Naive thymus-derived CD4-positive, alpha-beta T cell (primary cell): Measurements from ENCODE around the gene PRKCA. TPM values are rescaled to one million over a fixed set of nuclear protein-coding genes. Genes with fewer than 3 reads are reported as not detected.
A peak's percentile ranks its signal among the peaks of the same experiment; 100 is the strongest.

Source experiments
- ATAC-seq: fragments of 150-1000 bp; cut with Tn5 transposase; 2 replicates; pipeline ENCODE4 v1.10.0; 2021; ENCODE audit warnings: mild to moderate bottlenecking, moderate library complexity
- CTCF ChIA-PET: fragments of 350-600 bp; sonication (Branson Sonifier 250); formaldehyde crosslinking; loops from one replicate; lab custom pipeline; 2021; ENCODE audit warnings: antibody characterized with exemption; lab: Charles Lee
- POLR2A ChIA-PET: fragments of 350-600 bp; sonication (Branson Sonifier 250); formaldehyde crosslinking; loops from one replicate; lab custom pipeline; 2021; ENCODE audit warnings: antibody characterized with exemption, inconsistent platforms; lab: Charles Lee
- DNase-seq, 9 donors: peaks; one replicate each; pipeline versions ENCODE4 v3.0.0 to v3.0.0-alpha.2; 2020 to 2022; ENCODE audit warnings: mixed read lengths in 1 of 9
- H3K27ac ChIP-seq: one replicate; pipeline ENCODE4 v1.7.0; 2013; ENCODE audit warnings: mild to moderate bottlenecking, low read depth, low read length, moderate library complexity
- H3K27me3 ChIP-seq, 2 donors: one replicate each; pipeline ENCODE4 v1.7.0; 2013; ENCODE audit warnings: low read length in 2 of 2, mild to moderate bottlenecking in 2 of 2, moderate library complexity in 2 of 2; ENCODE audit not compliant: control insufficient read depth in 2 of 2, insufficient read depth in 2 of 2
- H3K36me3 ChIP-seq, 3 experiments: 1 replicate in 2 of 3; 2 replicates in 1 of 3; pipeline ENCODE4 v1.7.0; 2013; ENCODE audit warnings: low read length in 3 of 3, mild to moderate bottlenecking in 3 of 3, moderate library complexity in 1 of 3; ENCODE audit not compliant: insufficient read depth in 3 of 3, control insufficient read depth in 2 of 3
- H3K4me1 ChIP-seq, 2 donors: one replicate each; pipeline ENCODE4 v1.7.0; 2013; ENCODE audit warnings: low read length in 2 of 2, mild to moderate bottlenecking in 2 of 2, moderate library complexity in 1 of 2; ENCODE audit not compliant: control insufficient read depth in 2 of 2, insufficient read depth in 2 of 2
- H3K4me3 ChIP-seq: 2 replicates; pipeline ENCODE4 v1.7.0; 2013; ENCODE audit warnings: mild to moderate bottlenecking, low read length
- H3K9me3 ChIP-seq, 3 experiments: 1 replicate in 2 of 3; 2 replicates in 1 of 3; pipeline ENCODE4 v1.7.0; 2013; ENCODE audit warnings: low read length in 3 of 3; ENCODE audit not compliant: control insufficient read depth in 2 of 3
- H3K27ac Mint-ChIP-seq, 9 donors: one replicate each; pipeline ENCODE4 v1.8.0; 2020 to 2022; ENCODE audit warnings: mixed read lengths in 9 of 9, mild to moderate bottlenecking in 8 of 9, moderate library complexity in 5 of 9, inconsistent platforms in 2 of 9
- H3K27me3 Mint-ChIP-seq, 5 donors: one replicate each; pipeline ENCODE4 v1.8.0; 2021 to 2022; ENCODE audit warnings: mixed read lengths in 5 of 5, mild to moderate bottlenecking in 1 of 5
- H3K36me3 Mint-ChIP-seq, 5 donors: one replicate each; pipeline ENCODE4 v1.8.0; 2020 to 2022; ENCODE audit warnings: mixed read lengths in 5 of 5, mild to moderate bottlenecking in 3 of 5, inconsistent platforms in 1 of 5
- H3K4me1 Mint-ChIP-seq, 7 donors: one replicate each; pipeline ENCODE4 v1.8.0; 2020 to 2022; ENCODE audit warnings: mixed read lengths in 7 of 7, mild to moderate bottlenecking in 3 of 7, inconsistent platforms in 1 of 7
- H3K4me3 Mint-ChIP-seq, 10 donors: one replicate each; pipeline ENCODE4 v1.8.0; 2020 to 2022; ENCODE audit warnings: mild to moderate bottlenecking in 10 of 10, mixed read lengths in 10 of 10, moderate library complexity in 6 of 10, inconsistent platforms in 2 of 10
- H3K9me3 Mint-ChIP-seq, 11 donors: one replicate each; pipeline ENCODE4 v1.8.0; 2020 to 2022; ENCODE audit warnings: mixed read lengths in 11 of 11, mild to moderate bottlenecking in 4 of 11, inconsistent platforms in 1 of 11, moderate library complexity in 1 of 11
- intact Hi-C, 2 donors: fragments of 100-400 bp; cut with micrococcal nuclease; formaldehyde crosslinking; loops; one replicate each; pipeline ENCODE4 v1.15.1; 2023
- polyA plus RNA-seq, 2 donors: library from polyadenylated mRNA; unstranded; fragments of 300-500 nt; fragmentation: Illumina TruSeq; gene quantifications; one replicate each; pipeline ENCODE4 v1.2.3, GENCODE V29; 2021
- total RNA-seq, 6 experiments: library from RNA in 5 of 6; stranded (reverse) in 5 of 6; gene quantifications; 1 replicate in 5 of 6; 2 replicates in 1 of 6; pipeline ENCODE4 v1.2.3 and lab custom pipeline; 2021 to 2026

PRKCA gene
- total and polyA plus RNA-seq, 7 experiments from 2014 or later, result 4.1 to 186 (median 122) TPM

DNA sequence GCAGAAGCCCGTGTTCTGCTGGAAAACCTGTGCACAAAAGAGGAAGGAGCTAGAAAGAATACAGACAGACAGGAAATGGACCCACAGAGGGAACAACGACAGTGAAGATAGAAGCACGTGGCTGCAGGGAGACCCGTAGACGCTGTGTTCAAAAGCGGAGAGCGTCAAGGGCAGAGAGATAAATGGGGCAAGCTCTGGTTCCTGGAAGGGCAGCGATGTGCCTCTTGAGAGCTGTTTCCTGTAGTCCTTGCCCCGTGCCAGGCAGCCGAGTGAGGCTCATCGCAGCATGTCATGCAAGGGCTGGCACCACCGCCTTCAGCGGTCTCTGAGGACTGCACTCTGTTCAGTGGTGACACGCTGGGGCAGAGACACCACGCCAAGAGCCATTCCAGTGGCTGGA, 488.9 kb downstream of the PRKCA start:
- ATAC-seq (peak; percentile 56), DNase-seq (peak in 2 of 9 donors; percentile 9 to 19)
- Histone ChIP-seq H3K4me1 (no peaks in the 10 kb centered on the region), H3K4me3 (no peak overlapping the region), H3K9me3 (no peaks in the 10 kb centered on the region), H3K27me3 (no peaks in the 10 kb centered on the region), H3K27ac (no peak overlapping the region), H3K36me3 (peaks cover 0 to 79% (median 13%) of the 10 kb centered on the region in 3 experiments)
- intact Hi-C loops, result no loop called here
- no peaks in the 10 kb centered on the region for H3K27me3 Mint-ChIP-seq
- ChIA-PET CTCF (no interaction called here), POLR2A (no interaction called here)
- H3K9me3 Mint-ChIP-seq, result peaks cover 0 to 2% (median 0%) of the 10 kb centered on the region in 11 donors
- H3K4me3 Mint-ChIP-seq, result peak overlapping the region in 3 of 10 donors; percentile 0 to 16 (median 8)
- H3K36me3 Mint-ChIP-seq, result peaks cover 23 to 71% (median 52%) of the 10 kb centered on the region in 5 donors
- peak overlapping the region; percentile 19 to 88 (median 79) for H3K27ac Mint-ChIP-seq
- peaks cover 8 to 30% (median 15%) of the 10 kb centered on the region in 7 donors for H3K4me1 Mint-ChIP-seq

DNA sequence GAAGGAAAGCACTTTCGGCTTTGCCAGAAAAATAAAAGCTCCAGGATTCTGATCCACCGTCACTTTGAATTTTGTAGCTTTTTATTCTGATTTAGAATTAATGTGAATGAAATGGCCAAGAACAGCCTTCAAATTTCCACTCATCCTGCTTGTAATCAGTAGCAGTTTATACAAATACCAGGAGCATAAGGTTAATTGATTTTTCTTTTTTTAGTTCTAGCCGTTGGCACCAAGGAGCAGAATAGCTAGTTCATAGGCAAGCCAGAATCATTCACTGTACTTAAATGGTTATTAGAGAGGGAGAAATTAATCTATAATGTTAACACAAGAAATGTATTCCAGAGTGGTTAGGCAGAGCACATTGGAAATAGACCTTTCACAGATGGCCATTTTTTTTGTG, 491.4 kb downstream of the PRKCA start:
- no peak overlapping the region for H3K4me3 ChIP-seq
- ChIA-PET POLR2A (interaction anchor here (1.4 kb wide), 1 partner anchor 53 kb away, joined by 3 read pairs; no protein-coding TSS in a partner anchor), CTCF (interaction anchor here (0.6 kb wide), 1 partner anchor 67 kb away, joined by 5 read pairs; no protein-coding TSS in a partner anchor)
- no peak for DNase-seq
- Mint-ChIP-seq H3K36me3 (peaks cover 29 to 68% (median 54%) of the 10 kb centered on the region in 5 donors), H3K4me1 (peaks cover 8 to 30% (median 13%) of the 10 kb centered on the region in 7 donors), H3K4me3 (no peak overlapping the region), H3K27ac (peak overlapping the region in 2 of 9 donors; percentile 21 to 38), H3K27me3 (no peaks in the 10 kb centered on the region), H3K9me3 (peaks cover 0 to 8% (median 0%) of the 10 kb centered on the region in 11 donors)
- H3K27ac ChIP-seq, result no peak overlapping the region
- no peak for ATAC-seq
- H3K36me3 ChIP-seq, result peaks cover 0 to 72% (median 20%) of the 10 kb centered on the region in 3 experiments
- H3K9me3 ChIP-seq, result no peaks in the 10 kb centered on the region
- no peaks in the 10 kb centered on the region for H3K27me3 ChIP-seq
- intact Hi-C loops, result no loop called here
- no peaks in the 10 kb centered on the region for H3K4me1 ChIP-seq

DNA sequence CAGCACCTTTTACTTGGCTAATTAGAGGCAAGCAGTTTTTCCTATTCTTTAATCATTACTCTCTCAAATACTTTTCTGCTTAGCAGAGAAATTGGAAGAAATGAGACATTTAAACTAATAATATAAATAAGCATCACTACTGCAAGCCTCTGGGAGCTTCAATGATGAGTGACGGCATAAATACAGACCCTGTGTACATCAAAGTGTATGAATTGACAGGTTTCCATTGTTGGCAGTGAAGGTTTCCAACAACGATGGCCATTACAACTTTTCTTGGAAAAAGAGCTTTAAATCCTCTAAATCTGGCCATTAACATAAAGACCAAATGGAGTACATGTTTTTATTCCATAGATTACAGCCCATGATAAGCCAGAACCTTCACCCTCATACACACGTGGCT, 493.1 kb downstream of the PRKCA start:
- H3K36me3 ChIP-seq, result peaks cover 0 to 64% (median 20%) of the 10 kb centered on the region in 3 experiments
- H3K4me3 ChIP-seq, result no peak overlapping the region
- no peaks in the 10 kb centered on the region for H3K27me3 Mint-ChIP-seq
- intact Hi-C loops, result no loop called here
- H3K4me1 ChIP-seq, result no peaks in the 10 kb centered on the region
- peaks cover 7 to 19% (median 12%) of the 10 kb centered on the region in 7 donors for H3K4me1 Mint-ChIP-seq
- CTCF ChIA-PET, result no interaction called here
- H3K36me3 Mint-ChIP-seq, result peaks cover 29 to 61% (median 58%) of the 10 kb centered on the region in 5 donors
- no peak overlapping the region for H3K27ac ChIP-seq
- no peaks in the 10 kb centered on the region for H3K9me3 ChIP-seq
- ATAC-seq, result no peak
- POLR2A ChIA-PET, result no interaction called here
- H3K27me3 ChIP-seq, result no peaks in the 10 kb centered on the region
- no peak for DNase-seq
- H3K4me3 Mint-ChIP-seq, result no peak overlapping the region
- peaks cover 0 to 8% (median 0%) of the 10 kb centered on the region in 11 donors for H3K9me3 Mint-ChIP-seq
- peak overlapping the region in 1 of 9 donors; percentile 23 for H3K27ac Mint-ChIP-seq

DNA sequence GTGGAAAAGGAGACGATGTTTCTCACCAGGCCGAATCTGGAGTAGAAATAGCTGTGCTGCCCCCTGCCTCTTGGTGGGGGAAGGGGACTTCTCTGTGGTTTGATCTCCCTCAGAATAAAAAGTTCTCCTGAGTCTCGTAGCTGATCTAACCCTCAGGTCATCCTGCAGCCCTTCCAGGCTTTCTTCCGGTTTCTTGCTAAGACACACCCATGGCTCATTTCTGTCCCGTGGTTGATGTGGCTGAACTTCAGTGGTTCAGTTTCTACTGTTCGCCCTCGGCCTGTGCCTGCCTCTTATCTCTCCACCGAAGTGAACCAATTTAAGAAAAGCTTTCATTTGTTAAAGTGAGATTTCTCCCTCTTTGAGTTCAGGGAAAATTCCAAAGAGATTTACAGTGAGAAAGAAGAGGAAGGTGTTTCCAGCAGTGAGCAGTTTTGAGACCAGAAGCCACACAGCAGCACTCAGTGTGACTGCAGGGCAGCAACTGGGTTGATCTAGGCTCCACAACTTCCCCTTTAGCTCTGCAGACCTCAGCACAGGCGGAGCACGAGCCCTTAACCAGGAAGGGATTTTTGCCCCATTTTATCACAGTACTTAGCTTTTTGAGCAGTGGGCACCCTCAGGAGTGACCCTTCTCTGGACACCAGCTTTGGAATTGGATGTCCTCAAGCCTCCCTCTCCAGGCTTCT, 497.6 kb downstream of the PRKCA start:
- Histone ChIP-seq H3K4me3 (no peak overlapping the region), H3K36me3 (peaks cover 0 to 71% (median 11%) of the 10 kb centered on the region in 3 experiments), H3K27ac (no peak overlapping the region), H3K27me3 (no peaks in the 10 kb centered on the region), H3K9me3 (no peaks in the 10 kb centered on the region), H3K4me1 (no peaks in the 10 kb centered on the region)
- Mint-ChIP-seq H3K9me3 (peaks cover 0 to 8% (median 0%) of the 10 kb centered on the region in 11 donors), H3K4me1 (peaks cover 0 to 14% (median 11%) of the 10 kb centered on the region in 7 donors), H3K36me3 (peaks cover 23 to 54% (median 49%) of the 10 kb centered on the region in 5 donors), H3K4me3 (no peak overlapping the region), H3K27me3 (no peaks in the 10 kb centered on the region), H3K27ac (peak overlapping the region in 4 of 9 donors; percentile 5 to 64 (median 14))
- POLR2A ChIA-PET, result no interaction called here
- intact Hi-C loops, result no loop called here
- CTCF ChIA-PET, result no interaction called here
- no peak for ATAC-seq
- DNase-seq, result no peak

DNA sequence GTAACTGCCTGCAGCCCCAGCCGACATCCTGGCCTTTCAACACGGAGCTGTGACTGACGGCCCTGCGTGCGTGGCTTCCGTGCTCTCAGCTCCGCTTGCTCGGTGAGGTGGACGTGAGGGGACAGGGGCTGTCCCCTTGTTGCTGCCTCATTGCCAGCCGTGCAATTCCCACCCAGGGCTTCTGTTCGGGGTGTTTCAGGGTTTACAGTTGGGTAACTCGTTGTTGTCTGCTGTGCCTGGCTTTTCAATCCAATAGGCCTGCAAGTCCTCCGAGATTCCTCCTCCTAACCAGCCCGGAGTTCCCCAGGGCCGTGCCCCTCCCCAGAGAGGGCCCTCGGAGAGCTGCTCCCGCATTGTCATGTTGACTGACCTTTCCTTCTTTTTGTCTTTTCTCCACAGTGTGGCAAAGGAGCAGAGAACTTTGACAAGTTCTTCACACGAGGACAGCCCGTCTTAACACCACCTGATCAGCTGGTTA, 501.1 kb downstream of the PRKCA start:
- intact Hi-C loops, result no loop called here
- Mint-ChIP-seq H3K4me3 (no peak overlapping the region), H3K4me1 (peaks cover 11 to 49% (median 44%) of the 10 kb centered on the region in 7 donors), H3K27me3 (no peaks in the 10 kb centered on the region), H3K9me3 (no peaks in the 10 kb centered on the region), H3K36me3 (peaks cover 5 to 45% (median 31%) of the 10 kb centered on the region in 5 donors), H3K27ac (peak overlapping the region in 5 of 9 donors; percentile 17 to 77 (median 46))
- peaks cover 0 to 48% (median 0%) of the 10 kb centered on the region in 3 experiments for H3K36me3 ChIP-seq
- no peak overlapping the region for H3K4me3 ChIP-seq
- H3K27ac ChIP-seq, result no peak overlapping the region
- no peaks in the 10 kb centered on the region for H3K9me3 ChIP-seq
- H3K27me3 ChIP-seq, result no peaks in the 10 kb centered on the region
- no peak for DNase-seq
- ATAC-seq, result no peak
- POLR2A ChIA-PET, result no interaction called here
- CTCF ChIA-PET, result interaction anchor here (0.8 kb wide), 1 partner anchor 18 kb away, joined by 3 read pairs; no protein-coding TSS in a partner anchor
- H3K4me1 ChIP-seq, result peaks cover 0 to 7% of the 10 kb centered on the region in 2 donors

DNA sequence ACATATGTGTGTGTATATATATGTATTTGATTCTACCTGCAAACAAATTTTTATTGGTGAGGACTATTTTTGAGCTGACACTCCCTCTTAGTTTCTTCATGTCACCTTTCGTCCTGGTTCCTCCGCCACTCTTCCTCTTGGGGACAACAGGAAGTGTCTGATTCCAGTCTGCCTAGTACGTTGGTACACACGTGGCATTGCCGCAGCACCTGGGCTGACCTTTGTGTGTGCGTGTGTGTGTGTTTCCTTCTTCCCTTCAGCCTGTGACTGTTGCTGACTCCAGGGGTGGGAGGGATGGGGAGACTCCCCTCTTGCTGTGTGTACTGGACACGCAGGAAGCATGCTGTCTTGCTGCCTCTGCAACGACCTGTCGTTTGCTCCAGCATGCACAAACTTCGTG, 503.2 kb downstream of the PRKCA start:
- Histone ChIP-seq H3K36me3 (peaks cover 0 to 38% (median 0%) of the 10 kb centered on the region in 3 experiments), H3K27ac (no peak overlapping the region), H3K4me3 (no peak overlapping the region), H3K27me3 (no peaks in the 10 kb centered on the region), H3K9me3 (no peaks in the 10 kb centered on the region), H3K4me1 (peaks cover 0 to 7% of the 10 kb centered on the region in 2 donors)
- ChIA-PET POLR2A (no interaction called here), CTCF (interaction anchor here (0.6 kb wide), 1 partner anchor 37 kb away, joined by 3 read pairs; no protein-coding TSS in a partner anchor)
- peaks cover 5 to 45% (median 24%) of the 10 kb centered on the region in 5 donors for H3K36me3 Mint-ChIP-seq
- H3K27me3 Mint-ChIP-seq, result no peaks in the 10 kb centered on the region
- intact Hi-C loops, result no loop called here
- DNase-seq (peak in 1 of 9 donors; percentile 22), ATAC-seq (no peak)
- peak overlapping the region in 2 of 10 donors; percentile 17 to 20 for H3K4me3 Mint-ChIP-seq
- no peaks in the 10 kb centered on the region for H3K9me3 Mint-ChIP-seq
- peak overlapping the region in 8 of 9 donors; percentile 68 to 88 (median 82) for H3K27ac Mint-ChIP-seq
- peaks cover 11 to 50% (median 44%) of the 10 kb centered on the region in 7 donors for H3K4me1 Mint-ChIP-seq
